Natural killer cell (primary cell): Measurements from ENCODE around the gene SLC2A1. TPM values are rescaled to one million over a fixed set of nuclear protein-coding genes. Genes with fewer than 3 reads are reported as not detected.

Source experiments
- ATAC-seq, 3 donors: fragments of 150-1000 bp in 2 of 3; fragments of 200-7000 bp in 1 of 3; cut with Tn5 transposase; 1 replicate in 1 of 3; 2 replicates in 2 of 3; pipeline ENCODE4 v1.10.0; 2021; ENCODE audit warnings: mild to moderate bottlenecking in 2 of 3, moderate library complexity in 2 of 3
- DNase-seq, 2 donors: peaks; one replicate each; pipeline versions ENCODE4 v3.0.0 to v3.0.0-alpha.2; 2013 to 2021; ENCODE audit warnings: mixed read lengths in 1 of 2
- H3K27ac ChIP-seq: one replicate; pipeline ENCODE4 v1.5.1; 2013; ENCODE audit warnings: mild to moderate bottlenecking, low read length
- H3K27me3 ChIP-seq: one replicate; pipeline ENCODE4 v1.6.1; 2013; ENCODE audit warnings: low read length; ENCODE audit not compliant: control insufficient read depth, insufficient read depth
- H3K36me3 ChIP-seq: one replicate; pipeline ENCODE4 v1.6.1; 2013; ENCODE audit warnings: low read length; ENCODE audit not compliant: control insufficient read depth, insufficient read depth
- H3K4me1 ChIP-seq: one replicate; pipeline ENCODE4 v1.6.1; 2013; ENCODE audit warnings: low read length; ENCODE audit not compliant: control insufficient read depth, insufficient read depth
- H3K4me3 ChIP-seq: one replicate; pipeline ENCODE4 v1.5.1; 2013; ENCODE audit warnings: low read length
- H3K9me3 ChIP-seq: one replicate; pipeline ENCODE4 v1.6.1; 2013; ENCODE audit warnings: low read length; ENCODE audit not compliant: control insufficient read depth, insufficient read depth
- H3K27ac Mint-ChIP-seq, 2 donors: one replicate each; pipeline ENCODE4 v1.8.0; 2022; ENCODE audit warnings: mild to moderate bottlenecking in 2 of 2, mixed read lengths in 2 of 2, moderate library complexity in 1 of 2
- H3K27me3 Mint-ChIP-seq, 2 donors: one replicate each; pipeline ENCODE4 v1.8.0; 2022; ENCODE audit warnings: low read depth in 2 of 2, mixed read lengths in 2 of 2
- H3K36me3 Mint-ChIP-seq: one replicate; pipeline ENCODE4 v1.8.0; 2022; ENCODE audit warnings: mixed read lengths
- H3K4me1 Mint-ChIP-seq, 2 donors: one replicate each; pipeline ENCODE4 v1.8.0; 2022; ENCODE audit warnings: mixed read lengths in 2 of 2
- H3K4me3 Mint-ChIP-seq: one replicate; pipeline ENCODE4 v1.8.0; 2022; ENCODE audit warnings: mild to moderate bottlenecking, moderate library complexity, mixed read lengths
- H3K9me3 Mint-ChIP-seq, 2 donors: one replicate each; pipeline ENCODE4 v1.8.0; 2022; ENCODE audit warnings: mixed read lengths in 2 of 2
- WGBS: methylation state at CpG from one replicate; pipeline ENCODE4 v1.1.7; 2013; ENCODE audit warnings: missing lambda C conversion rate; ENCODE audit not compliant: insufficient coverage; 5-methylcytosine and 5-hydroxymethylcytosine counted together
- intact Hi-C: fragments of 100-400 bp; cut with micrococcal nuclease; formaldehyde crosslinking; loops from one replicate; pipeline ENCODE4 v1.14.2; 2022
- total RNA-seq, 4 donors: library from RNA; stranded (reverse); fragments of 120-200 nt in 1 of 4; gene quantifications; one replicate each; pipeline versions ENCODE4 v1.2.3 to v1.2.4, GENCODE V29; 2013 to 2022
- TF ChIP-seq, protein P1 (sequence below): fragments of 200-600 bp; IDR thresholded peaks from one replicate; pipeline ENCODE4 v1.8.0; 2022; ENCODE audit warnings: antibody characterized with exemption

Gene SLC2A1
- total RNA-seq, 3 donors from 2014 or later (not counting 1 experiment from before 2014, with no cell fraction given) = 94.7 to 143 (median 95.1) TPM

DNA sequence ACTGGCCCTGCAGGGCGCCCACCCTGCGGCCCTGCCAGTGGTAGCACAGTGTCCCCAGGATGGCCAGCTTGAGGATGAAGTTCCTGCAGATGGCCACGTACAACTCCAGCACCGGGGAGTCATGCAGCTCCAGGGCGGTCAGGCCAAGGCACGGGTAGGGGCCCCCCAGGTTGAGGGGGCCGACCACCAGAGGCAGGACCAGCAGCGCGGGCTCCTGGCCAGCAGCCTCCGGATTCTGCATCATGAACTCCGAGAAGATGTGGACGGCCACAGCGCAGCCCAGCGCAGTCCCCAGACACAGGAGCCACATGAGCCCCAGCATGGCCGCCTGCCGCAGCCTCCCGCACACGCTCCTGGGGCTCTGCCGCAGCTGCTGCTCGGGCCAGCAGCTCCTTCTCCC lies 71.3 kb downstream of the SLC2A1 start:
- Mint-ChIP-seq H3K9me3 (no peaks in the 10 kb centered on the region), H3K27me3 (peaks cover 7 to 12% of the 10 kb centered on the region in 2 donors), H3K36me3 (no peaks in the 10 kb centered on the region), H3K4me3 (no peak overlapping the region), H3K27ac (no peak overlapping the region), H3K4me1 (no peaks in the 10 kb centered on the region)
- Histone ChIP-seq H3K4me1 (no peaks in the 10 kb centered on the region), H3K9me3 (no peaks in the 10 kb centered on the region), H3K36me3 (no peaks in the 10 kb centered on the region), H3K27ac (no peak overlapping the region), H3K4me3 (no peak overlapping the region), H3K27me3 (no peaks in the 10 kb centered on the region)
- WGBS = 95% methylated on average over 20 of the region's 20 CpGs
- ATAC-seq (no peak), DNase-seq (no peak)
- intact Hi-C loops = no loop called here
- TF ChIP-seq, protein P1, sequence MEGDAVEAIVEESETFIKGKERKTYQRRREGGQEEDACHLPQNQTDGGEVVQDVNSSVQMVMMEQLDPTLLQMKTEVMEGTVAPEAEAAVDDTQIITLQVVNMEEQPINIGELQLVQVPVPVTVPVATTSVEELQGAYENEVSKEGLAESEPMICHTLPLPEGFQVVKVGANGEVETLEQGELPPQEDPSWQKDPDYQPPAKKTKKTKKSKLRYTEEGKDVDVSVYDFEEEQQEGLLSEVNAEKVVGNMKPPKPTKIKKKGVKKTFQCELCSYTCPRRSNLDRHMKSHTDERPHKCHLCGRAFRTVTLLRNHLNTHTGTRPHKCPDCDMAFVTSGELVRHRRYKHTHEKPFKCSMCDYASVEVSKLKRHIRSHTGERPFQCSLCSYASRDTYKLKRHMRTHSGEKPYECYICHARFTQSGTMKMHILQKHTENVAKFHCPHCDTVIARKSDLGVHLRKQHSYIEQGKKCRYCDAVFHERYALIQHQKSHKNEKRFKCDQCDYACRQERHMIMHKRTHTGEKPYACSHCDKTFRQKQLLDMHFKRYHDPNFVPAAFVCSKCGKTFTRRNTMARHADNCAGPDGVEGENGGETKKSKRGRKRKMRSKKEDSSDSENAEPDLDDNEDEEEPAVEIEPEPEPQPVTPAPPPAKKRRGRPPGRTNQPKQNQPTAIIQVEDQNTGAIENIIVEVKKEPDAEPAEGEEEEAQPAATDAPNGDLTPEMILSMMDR = no peak

DNA sequence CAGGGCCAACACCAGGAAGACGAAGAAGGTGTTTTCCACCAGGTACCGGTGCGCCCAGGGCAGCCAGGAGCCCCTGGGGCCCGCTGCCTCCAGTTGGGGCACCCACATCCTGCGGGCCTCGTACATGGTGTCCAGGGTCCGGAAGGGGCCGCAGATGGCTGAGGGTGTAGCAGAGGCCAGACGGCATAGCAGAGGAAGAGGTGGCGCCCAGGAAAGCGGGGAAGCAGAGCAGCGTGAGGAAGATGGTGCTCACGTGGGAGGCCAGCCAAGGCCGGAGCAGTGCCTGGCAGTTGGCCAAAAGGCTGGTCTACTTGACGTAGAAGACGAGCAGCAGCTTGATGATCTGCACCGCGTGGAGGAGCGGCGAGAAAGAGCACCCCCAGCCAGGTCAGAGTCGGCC lies 71.9 kb downstream of the SLC2A1 start:
- H3K9me3 Mint-ChIP-seq = no peaks in the 10 kb centered on the region
- no peaks in the 10 kb centered on the region for H3K4me1 Mint-ChIP-seq
- H3K27me3 ChIP-seq = no peaks in the 10 kb centered on the region
- no peak for DNase-seq
- no peak overlapping the region for H3K4me3 Mint-ChIP-seq
- no peaks in the 10 kb centered on the region for H3K9me3 ChIP-seq
- no peak overlapping the region for H3K27ac ChIP-seq
- H3K36me3 ChIP-seq = no peaks in the 10 kb centered on the region
- H3K36me3 Mint-ChIP-seq = no peaks in the 10 kb centered on the region
- no peak overlapping the region for H3K27ac Mint-ChIP-seq
- TF ChIP-seq, protein P1 = no peak
- peaks cover 9 to 17% of the 10 kb centered on the region in 2 donors for H3K27me3 Mint-ChIP-seq
- intact Hi-C loops = no loop called here
- 89% methylated on average over 21 of the region's 21 CpGs for WGBS
- H3K4me3 ChIP-seq = no peak overlapping the region
- ATAC-seq = no peak
- H3K4me1 ChIP-seq = no peaks in the 10 kb centered on the region

DNA sequence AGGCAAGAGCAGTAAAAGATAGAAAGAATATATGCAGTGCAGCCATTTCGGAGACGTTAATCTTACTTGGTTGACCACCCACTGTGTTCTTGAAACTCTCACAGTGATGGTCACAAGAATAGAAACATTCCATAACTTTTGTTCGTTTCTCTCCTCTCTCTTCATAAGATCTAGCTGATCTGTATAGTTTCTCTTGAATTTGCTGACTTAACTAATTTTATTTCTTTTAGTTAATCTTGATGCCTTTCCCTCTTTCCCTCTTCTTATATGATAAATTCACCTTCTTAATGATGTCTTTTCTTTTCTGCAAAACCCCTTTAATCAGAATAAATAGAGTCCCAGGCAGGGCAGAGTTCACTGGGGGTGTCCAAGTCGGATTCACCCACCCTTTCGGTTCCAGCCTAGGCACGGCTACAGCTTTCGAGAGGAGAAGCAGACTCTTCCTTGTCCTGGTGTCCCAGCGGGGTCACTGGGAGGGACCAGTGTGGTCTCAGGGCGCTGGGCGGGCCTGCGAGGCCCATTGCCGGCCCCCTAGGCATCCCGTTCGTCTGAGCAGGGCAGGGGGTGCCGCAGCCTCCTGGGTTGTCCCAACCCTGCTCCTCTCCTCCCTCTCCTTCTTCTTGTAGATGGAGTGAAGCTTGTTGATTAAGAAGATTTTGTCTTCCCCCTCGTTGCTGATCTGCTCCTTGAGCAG lies 72.5 kb downstream of the SLC2A1 start:
- H3K27ac ChIP-seq = no peak overlapping the region
- peaks cover 9 to 17% of the 10 kb centered on the region in 2 donors for H3K27me3 Mint-ChIP-seq
- intact Hi-C loops = no loop called here

More for the DNA sequence above, 72.5 kb downstream of the SLC2A1 start:
- Histone ChIP-seq H3K9me3 (no peaks in the 10 kb centered on the region), H3K4me3 (no peak overlapping the region), H3K4me1 (no peaks in the 10 kb centered on the region), H3K27me3 (no peaks in the 10 kb centered on the region), H3K36me3 (no peaks in the 10 kb centered on the region)
- no peak for ATAC-seq
- H3K4me1 Mint-ChIP-seq = no peaks in the 10 kb centered on the region
- TF ChIP-seq, protein P1 = no peak
- no peak overlapping the region for H3K4me3 Mint-ChIP-seq
- no peak overlapping the region for H3K27ac Mint-ChIP-seq
- DNase-seq = no peak
- H3K36me3 Mint-ChIP-seq = no peaks in the 10 kb centered on the region
- H3K9me3 Mint-ChIP-seq = no peaks in the 10 kb centered on the region
- 88% methylated on average over 15 of the region's 16 CpGs for WGBS
